ENCODE measurements around the gene RPL36A.

DNA sequence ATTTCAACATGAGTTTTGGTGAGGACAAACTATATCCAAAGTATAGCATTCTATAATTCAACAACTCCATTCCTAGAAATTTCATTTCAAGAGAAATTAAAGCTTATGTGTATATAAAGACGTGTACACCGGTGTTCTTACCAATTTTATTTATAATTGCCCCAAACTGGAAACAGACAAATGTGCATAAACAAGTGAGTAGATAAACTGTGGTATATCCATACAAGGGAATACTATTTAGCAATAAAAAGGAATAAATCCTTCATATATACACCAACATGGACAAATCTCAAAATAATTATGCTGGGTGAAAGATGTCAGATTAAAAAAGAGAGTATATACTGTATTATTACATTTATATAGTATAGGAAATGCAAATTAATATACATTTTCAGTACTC, 37.1 kb downstream of the RPL36A start:
- no peak for TF ChIP-seq GATA2 (IDR thresholded peaks at IDR 0.05; ENCODE audit: low read depth, low read length)
- TF ChIP-seq GATA3 (IDR thresholded peaks at IDR 0.05; ENCODE audit: low read depth, low read length): no peak
